ENCODE results near the gene LACTBL1.
A peak's percentile ranks its signal among the peaks of the same experiment; 100 is the strongest.

LACTBL1 gene

DNA sequence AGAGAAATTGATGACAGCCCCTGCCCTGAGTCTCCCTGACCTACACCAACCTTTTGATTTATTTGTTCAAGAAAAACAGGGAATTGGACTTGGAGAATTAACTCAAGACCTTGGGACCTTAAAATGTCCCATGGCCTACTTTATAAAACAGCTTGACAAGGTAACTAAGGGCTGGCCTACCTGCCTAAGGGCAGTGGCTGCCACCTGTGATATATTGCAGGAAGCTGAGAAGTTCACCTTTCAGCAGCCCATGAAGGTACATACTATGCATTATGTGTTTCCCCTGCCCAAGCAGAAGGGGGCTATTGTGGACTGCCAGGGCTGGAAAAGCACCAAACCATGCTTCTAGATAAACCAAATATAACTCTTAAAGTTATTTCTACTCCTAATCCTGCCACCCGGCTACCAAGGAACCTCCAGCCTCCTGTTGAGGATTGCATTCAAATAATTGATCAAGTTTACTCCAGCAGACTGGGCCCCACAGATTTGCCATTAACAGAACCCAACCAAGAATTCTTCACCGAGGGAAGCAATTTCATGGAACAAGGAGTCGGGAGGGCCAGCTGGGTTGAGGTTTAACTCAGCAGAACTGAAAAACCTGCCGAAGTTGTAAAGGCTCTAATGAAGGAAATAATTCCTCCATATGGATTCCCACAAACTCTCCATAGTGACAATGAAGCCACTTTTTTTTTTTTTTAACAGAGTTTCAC is 28.2 kb downstream of the LACTBL1 start:
- no peak for DNase-seq (ENCODE audit: low spot score)

DNA sequence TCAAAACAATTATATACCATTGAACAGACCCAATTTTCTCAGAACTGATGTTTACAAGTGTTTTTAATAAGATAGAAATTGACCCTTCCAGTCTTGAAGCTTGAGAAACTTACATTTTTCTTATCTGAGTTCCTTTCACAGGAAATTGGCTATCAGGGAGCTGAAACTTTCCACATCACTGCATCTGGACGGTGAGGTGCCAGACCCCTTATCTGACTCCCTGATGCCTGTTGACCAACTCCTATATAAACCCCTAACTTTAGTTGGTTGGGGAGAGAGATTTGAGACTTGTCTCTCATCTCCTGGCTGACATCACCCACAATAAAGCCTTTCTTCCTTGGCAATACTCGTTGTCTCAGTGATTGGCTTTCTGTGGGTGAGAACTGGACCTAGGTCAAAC is 31.4 kb downstream of the LACTBL1 start:
- no peak for DNase-seq (ENCODE audit: low spot score)

DNA sequence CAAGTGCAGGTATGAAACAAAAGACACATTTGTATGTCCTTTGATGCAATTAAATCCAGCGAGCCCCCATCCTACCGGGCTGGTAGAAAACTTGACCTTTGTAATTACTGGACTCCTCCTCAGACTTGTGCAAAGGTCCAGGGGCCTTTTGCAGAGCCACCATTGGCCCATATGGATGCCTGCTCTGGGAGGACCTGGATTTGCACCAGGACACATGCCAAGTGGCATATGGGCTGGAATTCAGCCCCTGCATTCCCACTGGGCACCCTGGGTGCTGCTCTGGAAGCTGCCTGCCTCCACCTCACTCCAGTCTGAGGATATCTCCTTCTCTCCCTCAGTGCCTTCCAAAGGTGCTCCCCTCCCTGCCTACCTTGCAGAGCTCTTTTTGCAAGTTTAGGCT is 36.0 kb downstream of the LACTBL1 start:
- DNase-seq (ENCODE audit: low spot score) = no peak

DNA sequence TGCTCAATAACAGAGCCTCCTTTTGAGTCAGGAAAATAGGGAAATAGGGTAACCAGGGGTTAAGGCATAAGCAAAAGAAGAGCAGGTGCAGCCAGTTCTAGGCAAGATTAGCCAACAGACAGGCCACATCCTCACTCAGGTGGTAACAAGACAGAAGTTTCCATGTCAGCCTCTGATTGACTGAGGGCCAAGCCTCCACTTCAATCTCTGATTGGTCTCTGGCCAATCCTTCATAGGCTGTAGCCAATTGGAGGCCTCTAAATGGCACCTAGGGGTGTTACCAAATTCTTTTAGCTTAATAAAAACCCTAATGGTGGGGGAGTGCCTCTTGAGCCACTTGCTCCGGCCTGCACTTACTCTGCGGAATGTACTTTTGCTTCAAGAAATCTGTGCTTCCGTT is 37.2 kb downstream of the LACTBL1 start:
- DNase-seq (ENCODE audit: low spot score) = no peak

DNA sequence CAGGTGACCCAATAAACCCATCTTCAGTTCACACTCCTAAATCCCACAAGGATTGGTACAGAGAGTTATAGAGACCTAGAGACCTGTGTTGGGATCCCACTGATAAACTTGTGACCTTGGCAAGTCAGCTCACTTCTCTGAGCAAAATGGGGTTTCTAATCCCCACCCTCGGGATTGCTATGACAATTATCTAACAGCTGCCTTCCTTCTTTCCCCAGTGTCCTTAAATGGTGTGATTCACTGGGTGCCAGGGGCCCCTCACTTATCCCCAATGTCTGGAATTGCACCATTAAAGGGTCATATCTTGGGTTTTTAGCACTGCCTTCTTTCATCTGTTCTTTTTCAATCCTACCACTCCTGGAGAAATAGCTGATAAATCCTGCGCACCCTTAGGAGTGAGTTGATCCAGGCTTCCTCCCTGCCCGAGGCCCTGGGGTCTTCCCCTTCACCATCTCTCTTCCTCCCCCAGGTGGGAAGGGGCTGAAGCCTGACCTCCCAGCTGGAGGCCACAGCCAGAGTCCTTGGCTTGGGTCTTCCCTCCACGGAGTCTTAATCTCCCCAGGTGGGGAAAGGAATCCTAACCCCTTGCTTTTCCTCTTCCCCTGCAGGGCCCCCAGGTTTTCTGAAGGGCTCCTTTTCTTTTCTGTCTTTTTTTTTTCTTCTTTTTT is 39.7 kb downstream of the LACTBL1 start:
- no peak for DNase-seq (ENCODE audit: low spot score)

DNA sequence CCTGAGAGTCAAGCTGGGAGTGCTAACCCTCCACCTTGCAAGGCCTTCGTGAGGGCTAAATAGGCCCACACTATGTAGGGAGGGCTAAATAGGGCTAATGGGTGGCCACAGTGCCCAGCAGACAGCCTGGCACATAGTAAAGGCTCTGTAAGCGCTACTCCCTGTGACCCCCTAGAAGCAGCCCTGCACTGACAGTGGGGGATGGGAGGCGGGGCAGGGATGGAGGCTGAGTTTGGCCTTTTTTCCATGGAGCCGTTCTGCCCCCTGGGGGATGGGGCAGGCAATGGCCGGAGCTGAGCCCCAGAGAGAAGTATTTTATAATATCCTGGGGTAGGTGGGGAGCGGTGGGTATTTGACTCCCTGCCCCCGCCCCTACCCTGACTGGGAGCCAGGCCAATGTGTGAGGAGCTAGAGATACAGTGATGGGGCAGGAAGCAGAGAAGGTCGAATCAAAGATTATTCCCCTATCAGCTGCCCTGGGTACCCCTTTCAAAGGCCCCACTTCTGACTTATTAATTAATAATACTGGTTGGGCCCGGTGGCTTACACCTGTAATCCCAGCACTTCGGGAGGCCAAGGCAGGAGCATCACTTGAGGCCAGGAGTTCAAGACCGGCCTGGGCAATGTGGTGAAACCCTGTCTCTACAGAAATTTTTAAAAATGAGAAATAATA is 42.3 kb downstream of the LACTBL1 start:
- peak; percentile 88 for DNase-seq (ENCODE audit: low spot score)

DNA sequence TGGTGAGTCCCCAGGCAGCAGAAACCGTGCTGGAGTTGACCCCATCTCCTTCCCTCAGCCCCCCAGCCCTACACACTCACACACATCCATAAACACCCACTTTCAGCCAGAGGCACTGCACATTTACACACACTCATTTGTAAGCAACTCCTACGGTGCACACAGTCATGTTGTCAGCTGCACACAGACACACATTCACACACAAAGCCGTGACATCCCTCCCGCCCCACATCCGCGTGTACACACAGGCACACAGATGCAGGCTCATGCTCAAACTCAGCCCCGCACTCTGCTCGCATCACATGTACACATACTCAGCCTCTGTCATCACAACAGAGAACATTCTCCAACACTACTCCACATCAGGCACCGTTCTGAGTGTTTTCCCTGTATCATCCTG is 47.6 kb downstream of the LACTBL1 start:
- DNase-seq (ENCODE audit: low spot score) = no peak

DNA sequence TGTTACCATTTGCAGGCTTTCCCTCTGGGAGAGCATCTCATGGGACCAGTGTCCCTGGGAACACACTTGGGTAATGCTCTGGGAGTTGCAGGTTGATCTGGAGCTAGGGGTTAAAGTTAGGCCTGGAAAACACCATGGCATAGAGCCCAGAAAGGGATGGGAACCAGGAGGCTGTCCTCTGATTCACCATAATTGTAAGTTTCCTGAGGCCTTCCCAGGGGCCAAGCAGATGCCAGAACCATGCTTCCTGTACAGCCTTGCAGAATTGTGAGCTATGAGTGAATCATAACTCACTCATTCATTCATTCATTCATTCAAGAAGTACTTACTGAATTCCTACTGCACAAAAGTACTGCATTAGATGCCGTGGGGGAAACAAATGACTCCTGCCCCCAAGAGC is 50.0 kb downstream of the LACTBL1 start:
- DNase-seq (ENCODE audit: low spot score) = no peak

DNA sequence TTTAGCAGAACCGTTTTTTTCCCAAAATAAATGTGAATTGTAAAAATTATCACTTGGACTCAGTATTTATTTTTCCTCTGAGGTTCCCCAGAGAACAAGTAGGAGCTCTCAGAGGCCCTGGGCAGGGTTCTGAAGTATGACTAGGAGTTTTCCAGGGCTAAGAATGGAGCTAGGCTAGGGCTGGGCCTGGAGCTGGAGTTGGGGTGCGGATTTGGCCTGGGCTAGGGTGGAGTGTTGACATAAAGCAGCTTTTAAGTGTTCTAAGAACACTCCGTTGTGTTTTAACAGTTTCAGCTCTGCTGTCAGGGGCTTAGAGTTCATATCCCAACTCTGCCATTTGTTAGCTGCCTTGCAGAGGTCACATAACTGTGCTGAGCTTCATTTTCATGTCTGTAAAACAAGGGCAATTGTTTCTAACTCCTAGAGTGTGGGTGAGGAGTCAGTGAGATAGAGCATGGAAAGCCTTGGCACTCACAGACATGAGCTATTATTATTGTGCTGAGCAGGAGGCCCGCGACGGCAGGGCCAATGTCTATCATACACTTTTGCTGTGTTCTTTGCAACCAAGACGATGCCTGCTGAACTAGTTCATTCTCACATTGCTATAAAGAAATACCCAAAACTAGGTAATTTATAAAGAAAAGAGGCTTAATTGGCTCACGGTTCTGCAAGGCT is 51.1 kb downstream of the LACTBL1 start:
- no peak for DNase-seq (ENCODE audit: low spot score)

DNA sequence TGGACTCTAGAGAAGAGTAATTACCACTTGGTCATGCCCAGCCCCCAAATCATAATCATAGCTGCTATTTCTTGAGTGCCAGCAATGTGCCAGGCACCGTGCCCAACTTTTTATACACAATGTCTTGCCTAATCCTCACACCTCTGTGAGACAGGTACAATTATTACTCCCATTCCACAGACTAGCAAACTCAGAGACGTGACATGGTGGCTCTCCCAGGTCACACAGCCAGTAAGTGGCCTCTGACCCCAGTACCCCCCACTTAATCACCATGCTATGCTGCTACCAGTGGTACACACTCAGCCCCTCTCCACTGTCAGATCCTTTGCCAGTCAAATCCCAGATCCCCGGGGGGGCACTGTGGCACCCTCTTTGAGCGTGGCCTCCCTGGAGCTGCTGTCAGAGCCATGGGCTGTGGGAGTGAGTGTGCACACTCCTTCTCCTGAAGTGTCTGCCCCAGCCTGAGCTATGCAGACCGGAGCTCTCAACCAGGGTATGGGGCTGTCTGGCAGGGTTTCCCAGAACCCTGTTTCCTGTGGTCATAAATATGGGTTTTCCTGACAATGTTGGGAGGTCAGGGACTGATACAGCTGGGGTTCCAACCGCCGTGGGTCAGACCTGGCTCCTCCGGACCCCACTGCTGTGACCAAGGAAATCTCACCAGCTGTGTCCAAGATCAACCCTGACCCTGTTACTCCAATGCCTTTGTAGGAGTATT is 51.8 kb downstream of the LACTBL1 start:
- DNase-seq (ENCODE audit: low spot score) = no peak

DNA sequence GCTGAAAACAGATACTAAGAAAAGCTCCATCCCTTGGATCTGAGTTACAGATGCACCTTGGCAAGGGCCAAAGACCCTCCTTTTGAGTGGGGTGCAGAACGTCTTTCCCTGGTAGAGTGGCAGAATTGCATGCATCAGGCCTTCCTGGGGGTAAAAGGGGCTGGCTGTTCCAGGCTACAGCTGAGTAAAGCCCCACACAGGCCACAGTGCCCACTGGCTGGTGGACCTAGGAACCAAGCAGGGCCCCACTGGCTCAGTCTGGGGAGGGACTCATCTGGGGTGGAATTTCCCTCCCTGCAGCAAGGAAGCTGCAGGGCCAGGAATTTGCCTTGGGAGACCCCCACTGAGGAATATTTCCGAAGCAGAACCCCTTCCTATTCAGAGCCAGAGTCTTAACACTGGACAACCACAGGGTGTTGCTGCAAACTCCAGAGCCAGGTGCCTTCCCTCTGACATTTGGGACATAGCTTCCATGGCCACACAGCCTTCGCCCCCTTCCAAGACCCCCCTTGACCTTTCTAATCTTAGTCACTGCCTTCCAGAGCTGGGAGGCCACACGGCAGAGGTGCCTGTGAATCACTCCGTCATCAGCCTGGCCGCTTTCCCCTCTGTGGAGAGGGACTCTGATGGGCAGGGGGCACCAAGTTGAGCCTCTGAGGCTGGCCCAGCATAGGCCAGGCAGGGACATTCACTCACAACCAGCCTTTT is 52.5 kb downstream of the LACTBL1 start:
- no peak for DNase-seq (ENCODE audit: low spot score)

DNA sequence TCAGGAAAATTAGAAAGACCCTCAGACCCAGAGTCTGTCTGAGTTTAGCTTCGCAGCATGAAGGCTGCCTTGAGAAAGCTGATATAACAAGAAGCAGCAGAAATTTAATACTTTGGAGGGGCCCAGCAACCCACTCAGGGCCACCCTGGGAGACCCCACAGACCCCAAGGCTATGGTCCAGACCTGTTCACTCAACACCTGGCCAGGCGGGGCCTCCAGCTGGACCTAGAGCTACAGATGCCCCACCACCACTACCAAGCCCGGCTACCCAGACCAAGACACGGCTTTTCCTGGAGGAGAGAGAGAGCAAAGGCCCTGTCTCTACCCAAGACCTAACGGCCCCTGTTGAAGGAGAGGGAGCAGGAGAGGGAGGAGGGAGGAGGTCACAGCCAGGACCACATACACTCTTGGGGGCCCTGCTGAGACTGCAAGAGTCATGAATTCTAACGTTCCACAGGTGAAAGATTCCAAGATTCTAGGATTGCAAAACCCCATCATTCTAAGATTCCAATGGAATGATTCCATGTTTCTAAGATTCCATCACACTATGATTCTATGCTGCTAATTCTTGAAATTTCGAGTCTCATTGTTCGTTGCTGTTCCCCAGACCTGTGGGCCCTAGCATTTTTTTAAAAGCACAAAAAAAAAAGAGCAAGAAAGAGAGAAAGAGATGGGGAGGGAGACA is 53.2 kb downstream of the LACTBL1 start:
- DNase-seq (ENCODE audit: low spot score) = no peak

DNA sequence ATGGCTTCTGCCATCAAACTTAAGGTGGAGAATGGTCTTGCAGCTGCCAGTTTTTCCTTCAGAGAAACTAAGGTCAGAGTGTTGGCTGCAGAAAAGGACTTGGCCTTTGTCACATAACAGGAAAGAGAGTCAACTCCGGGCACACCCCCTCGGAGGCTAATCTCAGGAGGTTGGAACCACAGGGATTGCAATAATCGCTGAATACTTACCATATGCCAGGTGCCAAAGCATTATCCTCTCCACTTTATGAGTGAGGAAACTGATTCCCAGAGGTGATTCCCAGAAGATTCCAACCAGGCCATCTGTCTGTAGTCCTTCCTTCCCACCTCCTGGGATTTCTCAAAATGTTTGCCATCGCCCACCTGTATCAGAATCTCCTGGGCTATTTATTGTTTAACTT is 54.0 kb downstream of the LACTBL1 start:
- no peak for DNase-seq (ENCODE audit: low spot score)

DNA sequence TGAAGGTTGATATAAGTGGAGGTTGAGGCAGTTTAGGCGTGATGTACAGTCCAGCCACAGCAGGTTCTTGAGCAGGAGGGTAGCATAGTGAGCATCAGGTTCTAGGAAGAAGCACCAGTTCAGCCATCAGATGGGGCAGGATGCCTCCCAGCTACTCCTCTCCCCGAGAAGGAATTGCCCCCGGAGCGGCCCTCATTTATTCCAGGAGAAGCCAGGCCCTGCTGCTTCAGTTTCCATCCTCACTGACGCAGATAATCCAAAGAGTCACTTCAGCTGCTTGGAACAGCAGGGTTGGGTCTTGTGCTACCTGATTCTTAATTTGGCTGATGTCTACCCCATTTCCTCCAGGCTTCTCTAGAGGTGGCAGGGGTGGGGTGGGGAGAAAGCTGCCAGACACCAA is 54.7 kb downstream of the LACTBL1 start:
- DNase-seq (ENCODE audit: low spot score) = no peak

DNA sequence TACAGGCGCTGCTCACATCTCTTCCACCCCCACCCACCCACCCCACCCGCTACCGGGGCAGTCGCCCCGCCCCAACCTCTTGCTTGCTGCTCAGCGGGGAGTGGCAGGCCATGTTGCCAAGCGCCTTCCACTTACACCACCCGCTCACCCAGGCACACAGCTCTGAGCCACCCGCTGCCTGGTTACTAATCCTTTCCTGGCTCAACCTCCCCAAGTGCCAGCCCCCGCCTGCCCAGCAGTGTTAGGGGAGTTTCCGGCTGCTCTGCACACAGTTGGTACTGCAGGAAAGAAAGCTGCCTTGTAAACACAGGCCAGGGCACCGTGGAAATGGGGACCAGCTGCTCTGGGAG is 56.2 kb downstream of the LACTBL1 start:
- no peak for DNase-seq (ENCODE audit: low spot score)

DNA sequence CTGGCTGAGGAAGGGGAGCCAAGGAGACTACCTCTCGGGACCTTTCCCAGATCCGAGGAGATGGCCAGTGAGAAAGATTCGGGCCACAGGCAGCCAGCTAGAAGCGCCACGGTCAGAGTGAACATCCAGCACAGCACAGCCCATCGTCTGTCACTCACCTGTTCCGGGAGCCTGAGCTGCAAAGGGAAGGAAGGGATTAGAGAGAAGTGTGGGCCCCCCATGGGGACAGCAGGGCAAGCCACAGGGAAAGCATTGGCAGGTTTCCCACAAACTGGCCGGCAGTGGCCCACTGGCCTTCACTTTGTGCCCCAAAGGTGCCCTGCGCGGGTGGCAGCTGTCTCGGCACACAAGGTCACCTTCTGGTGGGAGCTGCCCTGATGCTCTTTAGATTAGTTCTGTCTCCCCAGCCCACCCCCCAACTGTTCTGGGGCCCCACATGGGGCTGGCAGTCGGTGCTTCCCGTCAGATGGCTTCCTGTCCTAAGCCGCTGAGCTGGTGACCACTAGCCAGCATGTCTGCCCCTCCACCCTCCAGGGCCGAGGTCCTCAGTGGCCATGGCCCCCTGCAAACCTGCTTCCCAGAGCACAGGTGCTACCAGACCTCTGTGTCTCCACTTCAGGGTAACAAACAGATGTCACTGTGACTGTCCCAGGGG is 56.7 kb downstream of the LACTBL1 start:
- no peak for DNase-seq (ENCODE audit: low spot score)

DNA sequence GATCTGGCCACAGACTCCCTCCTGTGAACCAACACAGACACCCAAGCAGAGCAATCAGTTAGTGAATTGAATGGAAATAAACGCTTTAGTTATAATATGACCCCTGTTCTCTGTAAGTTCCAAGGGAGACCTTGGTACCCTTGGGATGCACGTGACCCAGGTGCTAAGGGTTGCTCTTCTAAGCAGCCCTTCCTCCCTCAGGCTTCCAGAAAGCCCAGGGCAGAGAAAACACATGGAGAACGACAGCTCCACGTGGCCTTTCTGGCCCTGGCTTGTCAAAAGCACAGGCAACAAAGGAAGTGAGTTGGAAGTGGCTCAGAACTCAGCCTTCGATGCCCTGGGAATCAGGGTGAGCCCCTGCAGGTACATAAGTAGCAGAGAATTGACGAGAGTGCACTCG is 57.4 kb downstream of the LACTBL1 start:
- DNase-seq (ENCODE audit: low spot score) = no peak

DNA sequence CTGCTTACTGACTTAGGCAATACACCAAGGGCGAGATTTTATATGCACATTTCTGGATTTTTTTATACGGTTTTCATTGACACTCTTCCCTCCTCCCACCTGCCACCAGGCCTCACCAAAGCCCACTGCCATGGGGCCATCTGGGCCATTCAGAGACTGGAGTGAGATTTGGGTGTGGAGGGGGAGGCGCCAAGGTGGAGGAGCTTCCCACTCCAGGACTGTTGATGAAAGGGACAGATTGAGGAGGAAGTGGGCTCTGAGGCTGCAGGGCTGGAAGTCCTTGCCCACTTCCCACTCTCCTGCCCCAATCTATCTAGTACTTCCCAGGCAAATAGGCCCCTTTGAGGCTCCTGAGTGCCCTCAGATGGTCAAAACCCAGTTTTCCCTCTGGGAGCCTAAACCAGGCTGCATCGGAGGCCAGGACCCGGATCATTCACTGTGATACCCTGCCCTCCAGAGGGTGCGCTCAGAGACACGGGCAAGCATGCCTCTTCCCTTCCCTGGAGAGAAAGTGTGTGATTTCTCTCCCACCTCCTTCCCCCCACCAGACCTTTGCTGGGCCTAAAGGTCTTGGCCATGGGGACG is 57.9 kb downstream of the LACTBL1 start:
- no peak for DNase-seq (ENCODE audit: low spot score)

DNA sequence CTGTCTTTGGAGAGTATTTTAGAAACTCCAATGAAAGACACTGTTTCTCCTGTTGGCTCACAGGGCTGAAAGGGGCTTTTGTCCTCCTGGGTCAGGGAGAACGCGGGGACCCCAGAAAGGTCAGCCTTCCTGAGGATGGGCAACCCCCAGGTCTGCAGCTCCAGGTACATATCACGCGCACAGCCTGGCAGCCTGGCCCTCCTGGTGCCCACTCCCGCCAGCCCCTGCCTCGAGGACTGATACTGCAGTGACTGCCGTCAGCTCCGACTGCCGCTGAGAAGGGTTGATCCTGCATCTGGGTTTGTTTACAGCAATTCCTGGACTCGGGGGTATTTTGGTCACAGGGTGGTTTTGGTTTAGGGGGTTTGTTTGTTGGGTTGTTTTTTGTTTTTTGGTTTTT is 58.5 kb downstream of the LACTBL1 start:
- DNase-seq (ENCODE audit: low spot score) = no peak
